ENCODE data around the gene C2orf92. TPM values are rescaled to one million over a fixed set of nuclear protein-coding genes. Genes with fewer than 3 reads are reported as not detected.

Gene C2orf92
- total RNA-seq, 1 experiment from 2014 or later, result 4.9 TPM

- DNase-seq (ENCODE audit: low read depth), result no peak
Measured at GRCh38 chr2:97714084-97714949, 44.8 kb downstream of the C2orf92 start.

GRCh38 chr2:97714950-97715652, 45.6 kb downstream of the C2orf92 start:
- no peak for DNase-seq (ENCODE audit: low read depth)

- no peak for DNase-seq (ENCODE audit: low read depth)
Measured at GRCh38 chr2:97715951-97716694, 46.6 kb downstream of the C2orf92 start.

GRCh38 chr2:97716695-97717612, 47.4 kb downstream of the C2orf92 start:
- no peak for DNase-seq (ENCODE audit: low read depth)

GRCh38 chr2:97717613-97717995, 48.1 kb downstream of the C2orf92 start:
- no peak for DNase-seq (ENCODE audit: low read depth)

- DNase-seq (ENCODE audit: low read depth), result no peak
Measured at GRCh38 chr2:97718051-97718882, 48.8 kb downstream of the C2orf92 start.

GRCh38 chr2:97718942-97719341, 49.4 kb downstream of the C2orf92 start:
- no peak for DNase-seq (ENCODE audit: low read depth)

- DNase-seq (ENCODE audit: low read depth), result no peak
Measured at GRCh38 chr2:97719362-97720155, 50.0 kb downstream of the C2orf92 start.

GRCh38 chr2:97720746-97721145, 51.2 kb downstream of the C2orf92 start:
- DNase-seq (ENCODE audit: low read depth), result no peak

GRCh38 chr2:97722227-97722626, 52.7 kb downstream of the C2orf92 start:
- no peak for DNase-seq (ENCODE audit: low read depth)

GRCh38 chr2:97723156-97724072, 53.9 kb downstream of the C2orf92 start:
- DNase-seq (ENCODE audit: low read depth), result no peak

GRCh38 chr2:97724073-97724410, 54.5 kb downstream of the C2orf92 start:
- DNase-seq (ENCODE audit: low read depth), result no peak

GRCh38 chr2:97724501-97724900, 55.0 kb downstream of the C2orf92 start:
- DNase-seq (ENCODE audit: low read depth), result no peak

- DNase-seq (ENCODE audit: low read depth), result no peak
Measured at GRCh38 chr2:97724946-97725688, 55.6 kb downstream of the C2orf92 start.

GRCh38 chr2:97726261-97727064, 57.0 kb downstream of the C2orf92 start:
- no peak for DNase-seq (ENCODE audit: low read depth)

GRCh38 chr2:97727296-97727695, 57.8 kb downstream of the C2orf92 start:
- DNase-seq (ENCODE audit: low read depth), result no peak

All from Daoy (cell line).